Gastrocnemius medialis (tissue), 4 donors: ENCODE measurements around the gene EREG. TPM values are rescaled to one million over a fixed set of nuclear protein-coding genes. Genes with fewer than 3 reads are reported as not detected.

Experiments
- ATAC-seq, 2 donors: fragments of 150-250 bp; one replicate each; pipeline ENCODE4 v1.9.1; 2016
- DNase-seq, 2 donors: peaks; one replicate each; pipeline ENCODE4 v3.0.0-alpha.2; 2019
- H3K27ac ChIP-seq, 4 donors: fragments of 200-600 bp; sonication (generic); 1 replicate in 1 of 4; 2 replicates in 3 of 4; pipeline ENCODE4 v1.5.1; 2016 to 2018; ENCODE audit warnings: mild to moderate bottlenecking in 2 of 4, moderate library complexity in 1 of 4
- H3K27me3 ChIP-seq, 3 donors: fragments of 200-600 bp; sonication (generic) in 2 of 3; 1 replicate in 1 of 3; 2 replicates in 2 of 3; pipeline versions ENCODE4 v1.5.1 to v1.6.0; 2016 to 2019; ENCODE audit warnings: mild to moderate bottlenecking in 1 of 3, moderate library complexity in 1 of 3
- H3K36me3 ChIP-seq, 2 donors: fragments of 200-600 bp; sonication (generic) in 1 of 2; one replicate each; pipeline ENCODE4 v1.5.1; 2017 to 2018
- H3K4me1 ChIP-seq, 2 donors: fragments of 200-600 bp; sonication (generic) in 1 of 2; one replicate each; pipeline ENCODE4 v1.5.1; 2016 to 2017; ENCODE audit warnings: mild to moderate bottlenecking in 2 of 2
- H3K4me3 ChIP-seq, 4 donors: fragments of 200-600 bp; sonication (generic) in 3 of 4; 1 replicate in 1 of 4; 2 replicates in 3 of 4; pipeline ENCODE4 v1.5.1; 2016 to 2019; ENCODE audit warnings: mild to moderate bottlenecking in 2 of 4
- H3K9me3 ChIP-seq, 3 donors: fragments of 200-600 bp; sonication (generic) in 2 of 3; 1 replicate in 1 of 3; 2 replicates in 2 of 3; pipeline ENCODE4 v1.5.1; 2016 to 2019
- CTCF ChIP-seq, 5 experiments: fragments of 450-650 bp in 3 of 5; fragments of 200-600 bp in 2 of 5; sonication (generic) in 2 of 5; IDR thresholded peaks in 4 of 5; conservative IDR thresholded peaks in 1 of 5; 1 replicate in 4 of 5; 2 replicates in 1 of 5; pipeline ENCODE4 v1.5.1; 2016 to 2019; ENCODE audit warnings: antibody characterized with exemption in 5 of 5, mild to moderate bottlenecking in 3 of 5, moderate library complexity in 3 of 5
- POLR2A ChIP-seq, 2 donors: fragments of 450-650 bp; IDR thresholded peaks; one replicate each; pipeline ENCODE4 v1.6.1; 2017; ENCODE audit warnings: antibody characterized with exemption in 2 of 2, mild to moderate bottlenecking in 2 of 2, moderate library complexity in 2 of 2
- in situ Hi-C, 4 donors: fragments of 200-750 bp; cut with MboI; loops; one replicate each; pipeline versions ENCODE4 v1.15.0 to v1.8.0; 2017; ENCODE audit warnings: low sequenced_read_pairs in 4 of 4
- intact Hi-C: fragments of 100-400 bp; cut with DNase I; formaldehyde crosslinking; loops from one replicate; pipeline ENCODE4 v1.15.1; 2023; ENCODE audit warnings: low total_unique reads
- total RNA-seq, 4 donors: library from RNA; depleted of rRNA; stranded (reverse); fragments of >200 nt; gene quantifications; one replicate each; pipeline versions ENCODE4 v1.1.0 to v1.2.3, GENCODE V29; 2016

Gene EREG
- total RNA-seq, 4 donors from 2014 or later: 0.07 to 0.84 TPM; not detected in 2

GRCh38 chr4:74379912-74380311 is 15.0 kb downstream of the EREG start:
- intact Hi-C loops (loop anchor here (5.0 kb wide), 2 partner anchors 67 to 242 kb away; partner anchors contain the start of gene AREG), in situ Hi-C loops (loop anchor here in 3 of 4 donors (10.0 kb wide), 2 partner anchors 145 to 155 kb away; no protein-coding TSS in a partner anchor)
- no peak for DNase-seq
- Histone ChIP-seq H3K27ac (no peak overlapping the region), H3K9me3 (no peaks in the 10 kb centered on the region), H3K4me3 (no peak overlapping the region), H3K27me3 (no peaks in the 10 kb centered on the region), H3K4me1 (no peaks in the 10 kb centered on the region), H3K36me3 (no peaks in the 10 kb centered on the region)
- no peak for ATAC-seq
- TF ChIP-seq POLR2A (IDR thresholded peaks at IDR 0.05) (no peak), CTCF (IDR thresholded peaks at IDR 0.05 in 4 of 5, conservative IDR thresholded peaks at IDR 0.05 in 1 of 5) (no peak)

GRCh38 chr4:74385386-74385785 is 20.4 kb downstream of the EREG start:
- intact Hi-C loops (no loop called here), in situ Hi-C loops (no loop called here)
- Histone ChIP-seq H3K4me1 (no peaks in the 10 kb centered on the region), H3K4me3 (no peak overlapping the region), H3K36me3 (no peaks in the 10 kb centered on the region), H3K27me3 (no peaks in the 10 kb centered on the region), H3K27ac (no peak overlapping the region), H3K9me3 (no peaks in the 10 kb centered on the region)
- ATAC-seq (no peak), DNase-seq (no peak)
- TF ChIP-seq POLR2A (IDR thresholded peaks at IDR 0.05) (no peak), CTCF (IDR thresholded peaks at IDR 0.05 in 4 of 5, conservative IDR thresholded peaks at IDR 0.05 in 1 of 5) (no peak)

GRCh38 chr4:74386159-74386558 is 21.2 kb downstream of the EREG start:
- Histone ChIP-seq H3K4me1 (no peaks in the 10 kb centered on the region), H3K27ac (no peak overlapping the region), H3K9me3 (no peaks in the 10 kb centered on the region), H3K27me3 (no peaks in the 10 kb centered on the region), H3K4me3 (no peak overlapping the region), H3K36me3 (no peaks in the 10 kb centered on the region)
- intact Hi-C loops (no loop called here), in situ Hi-C loops (no loop called here)
- ATAC-seq: no peak
- TF ChIP-seq POLR2A (IDR thresholded peaks at IDR 0.05) (no peak), CTCF (IDR thresholded peaks at IDR 0.05 in 4 of 5, conservative IDR thresholded peaks at IDR 0.05 in 1 of 5) (no peak)
- no peak for DNase-seq

- no peaks in the 10 kb centered on the region for H3K27me3 ChIP-seq
Observed at GRCh38 chr4:74387790-74388189, 22.8 kb downstream of the EREG start.

More at GRCh38 chr4:74387790-74388189, 22.8 kb downstream of the EREG start:
- in situ Hi-C loops (no loop called here), intact Hi-C loops (no loop called here)
- ATAC-seq (no peak), DNase-seq (no peak)
- H3K9me3 ChIP-seq: no peaks in the 10 kb centered on the region
- H3K4me1 ChIP-seq: no peaks in the 10 kb centered on the region
- no peak overlapping the region for H3K27ac ChIP-seq
- no peak for TF ChIP-seq CTCF (IDR thresholded peaks at IDR 0.05 in 4 of 5, conservative IDR thresholded peaks at IDR 0.05 in 1 of 5)
- TF ChIP-seq POLR2A (IDR thresholded peaks at IDR 0.05): no peak
- H3K36me3 ChIP-seq: no peaks in the 10 kb centered on the region
- H3K4me3 ChIP-seq: no peak overlapping the region
